HepG2 (cell line): ENCODE data around the gene SRCIN1. TPM values are rescaled to one million over a fixed set of nuclear protein-coding genes. Genes with fewer than 3 reads are reported as not detected.

ENCODE experiments used
- ARID4A ChIP-seq: sonication (generic); formaldehyde crosslinking; IDR thresholded peaks from 2 replicates; pipeline ENCODE4 v1.5.0; 2020; ENCODE audit warnings: mild to moderate bottlenecking, missing genetic modification reagents, borderline replicate concordance
- ATF3 ChIP-seq: sonication (generic); formaldehyde crosslinking; IDR thresholded peaks from 2 replicates; pipeline ENCODE4 v1.4.0; 2020; ENCODE audit warnings: missing genetic modification reagents
- HNRNPK ChIP-seq: fragments of 200-400 bp; formaldehyde crosslinking; IDR thresholded peaks from 2 replicates; pipeline ENCODE4 v1.6.1; 2018; ENCODE audit warnings: low read length, low read depth, moderate library complexity, mild to moderate bottlenecking; ENCODE audit not compliant: poor library complexity, severe bottlenecking
- MIER2 ChIP-seq: IDR thresholded peaks from 2 replicates; pipeline ENCODE4 v1.6.1; 2016; ENCODE audit warnings: missing biosample characterization, missing genetic modification reagents
- ZZZ3 ChIP-seq: sonication (generic); formaldehyde crosslinking; IDR thresholded peaks from 2 replicates; pipeline ENCODE4 v1.4.0; 2020; ENCODE audit warnings: missing genetic modification reagents, mild to moderate bottlenecking, borderline replicate concordance
- polyA plus RNA-seq, 8 experiments: library from polyadenylated mRNA; depleted of rRNA in 3 of 8; stranded (reverse) in 7 of 8; unstranded in 1 of 8; fragments of >200 nt; fragmentation: Illumina TruSeq in 4 of 8; extraction: Trizol in 4 of 8; gene quantifications; 2 replicates each; pipeline versions ENCODE4 v1.2.1 to v1.2.3, GENCODE V29; 2011 to 2016; ENCODE audit warnings: low read depth in 4 of 8, missing spikeins in 1 of 8, mixed read lengths in 1 of 8; ENCODE audit not compliant: insufficient read depth in 1 of 8
- total RNA-seq, 5 experiments: library from RNA; depleted of rRNA; stranded (reverse); fragments of >200 nt; fragmentation: Illumina TruSeq; extraction: Trizol; gene quantifications; 2 replicates each; pipeline ENCODE4 v1.2.3, GENCODE V29; 2016; ENCODE audit warnings: low read depth in 1 of 5
- TF ChIP-seq, protein P1 (sequence below): sonication (generic); formaldehyde crosslinking; IDR thresholded peaks from 2 replicates; pipeline ENCODE4 v1.4.0; 2020; ENCODE audit warnings: missing genetic modification reagents
- TF ChIP-seq, protein P2 (sequence below): sonication (generic); formaldehyde crosslinking; IDR thresholded peaks from 2 replicates; pipeline ENCODE4 v1.8.1; 2023; ENCODE audit warnings: mild to moderate bottlenecking, inconsistent platforms, moderate library complexity, missing genetic modification reagents, borderline replicate concordance
- TF ChIP-seq, protein P3 (sequence below): sonication (generic); formaldehyde crosslinking; IDR thresholded peaks from 2 replicates; pipeline ENCODE4 v1.4.0; 2020; ENCODE audit warnings: mild to moderate bottlenecking, missing genetic modification reagents

The SRCIN1 gene
- total and polyA plus RNA-seq, 2 of the 13 experiments (the other 11 are each of a cell fraction or from before 2014, with no cell fraction given) = 1.2 to 9.6 TPM

DNA sequence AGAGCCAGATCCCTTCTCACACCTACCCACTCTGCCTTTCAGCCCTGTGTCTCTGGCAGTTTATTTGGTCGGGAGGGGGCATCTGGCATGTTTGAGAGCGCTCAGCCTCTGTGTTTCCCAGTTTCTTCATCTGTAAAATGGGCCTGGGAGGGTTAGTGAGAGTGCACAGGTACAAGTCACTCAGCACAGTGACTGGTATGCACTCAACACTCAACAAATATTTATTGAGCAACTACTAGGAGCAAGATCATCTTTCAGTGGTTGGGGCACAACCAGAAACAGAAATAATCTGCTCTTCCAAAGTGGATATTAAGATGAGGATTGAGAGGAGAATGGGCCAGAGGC, 13.7 kb upstream of the SRCIN1 start (continued):
- TF ChIP-seq, protein P1, sequence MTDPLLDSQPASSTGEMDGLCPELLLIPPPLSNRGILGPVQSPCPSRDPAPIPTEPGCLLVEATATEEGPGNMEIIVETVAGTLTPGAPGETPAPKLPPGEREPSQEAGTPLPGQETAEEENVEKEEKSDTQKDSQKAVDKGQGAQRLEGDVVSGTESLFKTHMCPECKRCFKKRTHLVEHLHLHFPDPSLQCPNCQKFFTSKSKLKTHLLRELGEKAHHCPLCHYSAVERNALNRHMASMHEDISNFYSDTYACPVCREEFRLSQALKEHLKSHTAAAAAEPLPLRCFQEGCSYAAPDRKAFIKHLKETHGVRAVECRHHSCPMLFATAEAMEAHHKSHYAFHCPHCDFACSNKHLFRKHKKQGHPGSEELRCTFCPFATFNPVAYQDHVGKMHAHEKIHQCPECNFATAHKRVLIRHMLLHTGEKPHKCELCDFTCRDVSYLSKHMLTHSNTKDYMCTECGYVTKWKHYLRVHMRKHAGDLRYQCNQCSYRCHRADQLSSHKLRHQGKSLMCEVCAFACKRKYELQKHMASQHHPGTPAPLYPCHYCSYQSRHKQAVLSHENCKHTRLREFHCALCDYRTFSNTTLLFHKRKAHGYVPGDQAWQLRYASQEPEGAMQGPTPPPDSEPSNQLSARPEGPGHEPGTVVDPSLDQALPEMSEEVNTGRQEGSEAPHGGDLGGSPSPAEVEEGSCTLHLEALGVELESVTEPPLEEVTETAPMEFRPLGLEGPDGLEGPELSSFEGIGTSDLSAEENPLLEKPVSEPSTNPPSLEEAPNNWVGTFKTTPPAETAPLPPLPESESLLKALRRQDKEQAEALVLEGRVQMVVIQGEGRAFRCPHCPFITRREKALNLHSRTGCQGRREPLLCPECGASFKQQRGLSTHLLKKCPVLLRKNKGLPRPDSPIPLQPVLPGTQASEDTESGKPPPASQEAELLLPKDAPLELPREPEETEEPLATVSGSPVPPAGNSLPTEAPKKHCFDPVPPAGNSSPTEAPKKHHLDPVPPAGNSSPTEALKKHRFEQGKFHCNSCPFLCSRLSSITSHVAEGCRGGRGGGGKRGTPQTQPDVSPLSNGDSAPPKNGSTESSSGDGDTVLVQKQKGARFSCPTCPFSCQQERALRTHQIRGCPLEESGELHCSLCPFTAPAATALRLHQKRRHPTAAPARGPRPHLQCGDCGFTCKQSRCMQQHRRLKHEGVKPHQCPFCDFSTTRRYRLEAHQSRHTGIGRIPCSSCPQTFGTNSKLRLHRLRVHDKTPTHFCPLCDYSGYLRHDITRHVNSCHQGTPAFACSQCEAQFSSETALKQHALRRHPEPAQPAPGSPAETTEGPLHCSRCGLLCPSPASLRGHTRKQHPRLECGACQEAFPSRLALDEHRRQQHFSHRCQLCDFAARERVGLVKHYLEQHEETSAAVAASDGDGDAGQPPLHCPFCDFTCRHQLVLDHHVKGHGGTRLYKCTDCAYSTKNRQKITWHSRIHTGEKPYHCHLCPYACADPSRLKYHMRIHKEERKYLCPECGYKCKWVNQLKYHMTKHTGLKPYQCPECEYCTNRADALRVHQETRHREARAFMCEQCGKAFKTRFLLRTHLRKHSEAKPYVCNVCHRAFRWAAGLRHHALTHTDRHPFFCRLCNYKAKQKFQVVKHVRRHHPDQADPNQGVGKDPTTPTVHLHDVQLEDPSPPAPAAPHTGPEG (CRISPR knock-in tag) = no peak
- no peak for TF ChIP-seq HNRNPK
- TF ChIP-seq ZZZ3 (CRISPR knock-in tag) = 0 out of 2 replicates have a peak, but pooled peaks have one; percentile 19
- TF ChIP-seq, protein P2, sequence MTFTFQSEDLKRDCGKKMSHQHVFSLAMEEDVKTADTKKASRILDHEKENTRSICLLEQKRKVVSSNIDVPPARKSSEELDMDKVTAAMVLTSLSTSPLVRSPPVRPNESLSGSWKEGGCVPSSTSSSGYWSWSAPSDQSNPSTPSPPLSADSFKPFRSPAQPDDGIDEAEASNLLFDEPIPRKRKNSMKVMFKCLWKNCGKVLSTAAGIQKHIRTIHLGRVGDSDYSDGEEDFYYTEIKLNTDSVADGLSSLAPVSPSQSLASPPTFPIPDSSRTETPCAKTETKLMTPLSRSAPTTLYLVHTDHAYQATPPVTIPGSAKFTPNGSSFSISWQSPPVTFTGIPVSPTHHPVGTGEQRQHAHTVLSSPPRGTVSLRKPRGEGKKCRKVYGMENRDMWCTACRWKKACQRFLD (CRISPR knock-in tag) = no peak
- TF ChIP-seq MIER2 = no peak
- TF ChIP-seq, protein P3, sequence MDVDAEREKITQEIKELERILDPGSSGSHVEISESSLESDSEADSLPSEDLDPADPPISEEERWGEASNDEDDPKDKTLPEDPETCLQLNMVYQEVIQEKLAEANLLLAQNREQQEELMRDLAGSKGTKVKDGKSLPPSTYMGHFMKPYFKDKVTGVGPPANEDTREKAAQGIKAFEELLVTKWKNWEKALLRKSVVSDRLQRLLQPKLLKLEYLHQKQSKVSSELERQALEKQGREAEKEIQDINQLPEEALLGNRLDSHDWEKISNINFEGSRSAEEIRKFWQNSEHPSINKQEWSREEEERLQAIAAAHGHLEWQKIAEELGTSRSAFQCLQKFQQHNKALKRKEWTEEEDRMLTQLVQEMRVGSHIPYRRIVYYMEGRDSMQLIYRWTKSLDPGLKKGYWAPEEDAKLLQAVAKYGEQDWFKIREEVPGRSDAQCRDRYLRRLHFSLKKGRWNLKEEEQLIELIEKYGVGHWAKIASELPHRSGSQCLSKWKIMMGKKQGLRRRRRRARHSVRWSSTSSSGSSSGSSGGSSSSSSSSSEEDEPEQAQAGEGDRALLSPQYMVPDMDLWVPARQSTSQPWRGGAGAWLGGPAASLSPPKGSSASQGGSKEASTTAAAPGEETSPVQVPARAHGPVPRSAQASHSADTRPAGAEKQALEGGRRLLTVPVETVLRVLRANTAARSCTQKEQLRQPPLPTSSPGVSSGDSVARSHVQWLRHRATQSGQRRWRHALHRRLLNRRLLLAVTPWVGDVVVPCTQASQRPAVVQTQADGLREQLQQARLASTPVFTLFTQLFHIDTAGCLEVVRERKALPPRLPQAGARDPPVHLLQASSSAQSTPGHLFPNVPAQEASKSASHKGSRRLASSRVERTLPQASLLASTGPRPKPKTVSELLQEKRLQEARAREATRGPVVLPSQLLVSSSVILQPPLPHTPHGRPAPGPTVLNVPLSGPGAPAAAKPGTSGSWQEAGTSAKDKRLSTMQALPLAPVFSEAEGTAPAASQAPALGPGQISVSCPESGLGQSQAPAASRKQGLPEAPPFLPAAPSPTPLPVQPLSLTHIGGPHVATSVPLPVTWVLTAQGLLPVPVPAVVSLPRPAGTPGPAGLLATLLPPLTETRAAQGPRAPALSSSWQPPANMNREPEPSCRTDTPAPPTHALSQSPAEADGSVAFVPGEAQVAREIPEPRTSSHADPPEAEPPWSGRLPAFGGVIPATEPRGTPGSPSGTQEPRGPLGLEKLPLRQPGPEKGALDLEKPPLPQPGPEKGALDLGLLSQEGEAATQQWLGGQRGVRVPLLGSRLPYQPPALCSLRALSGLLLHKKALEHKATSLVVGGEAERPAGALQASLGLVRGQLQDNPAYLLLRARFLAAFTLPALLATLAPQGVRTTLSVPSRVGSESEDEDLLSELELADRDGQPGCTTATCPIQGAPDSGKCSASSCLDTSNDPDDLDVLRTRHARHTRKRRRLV (CRISPR knock-in tag) = no peak
- no peak for TF ChIP-seq ATF3 (CRISPR knock-in tag)
- TF ChIP-seq ARID4A (CRISPR knock-in tag) = no peak
